ENCODE measurements around the gene C16orf96.

DNA sequence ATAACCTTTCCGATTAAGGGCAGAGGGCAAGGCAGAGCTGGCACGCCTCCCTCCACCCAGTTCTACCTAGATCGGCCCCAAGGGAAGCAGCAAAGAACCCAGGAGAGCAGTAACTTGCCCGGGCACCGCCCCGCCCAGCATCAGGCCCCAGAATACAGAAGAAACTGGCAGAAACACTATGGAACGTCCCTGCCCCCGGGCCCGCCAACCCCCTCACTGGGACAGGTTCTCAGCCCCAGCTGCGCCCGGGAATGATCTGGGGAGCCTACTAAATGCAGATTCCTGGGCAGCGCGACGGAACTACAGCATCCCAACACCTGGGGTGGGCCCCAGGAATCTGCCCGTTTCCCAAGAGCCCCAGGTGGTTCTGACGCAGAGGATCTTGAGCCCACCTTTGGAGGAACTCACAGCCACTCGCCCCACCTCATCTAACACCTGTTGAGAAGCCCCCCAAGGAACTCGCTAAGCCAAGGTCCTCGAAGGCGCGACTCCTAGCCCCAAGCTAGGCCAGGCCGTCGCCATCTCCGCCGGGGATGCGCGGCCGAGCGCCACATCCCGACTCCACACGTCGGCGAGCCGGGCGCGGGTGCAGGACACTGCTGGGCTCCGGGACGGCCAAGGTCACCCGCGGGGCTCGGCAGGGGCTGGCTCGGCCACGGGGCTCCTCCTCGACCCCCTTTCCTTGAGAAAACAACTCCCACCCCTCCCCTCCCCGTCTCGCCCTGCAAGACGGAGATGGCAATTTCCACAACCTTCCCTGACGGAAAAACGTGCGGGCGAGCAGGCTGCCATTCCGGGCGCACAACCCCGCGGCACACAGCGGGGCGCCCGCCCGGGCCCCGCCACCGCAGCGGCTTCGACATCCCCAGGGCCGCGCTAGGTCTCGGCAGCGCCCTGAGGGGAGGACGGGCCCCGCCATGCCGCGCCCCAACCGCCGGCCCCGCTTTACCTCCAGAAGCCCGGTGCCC, 18.5 kb upstream of the C16orf96 start:
- TF ChIP-seq, protein P1, sequence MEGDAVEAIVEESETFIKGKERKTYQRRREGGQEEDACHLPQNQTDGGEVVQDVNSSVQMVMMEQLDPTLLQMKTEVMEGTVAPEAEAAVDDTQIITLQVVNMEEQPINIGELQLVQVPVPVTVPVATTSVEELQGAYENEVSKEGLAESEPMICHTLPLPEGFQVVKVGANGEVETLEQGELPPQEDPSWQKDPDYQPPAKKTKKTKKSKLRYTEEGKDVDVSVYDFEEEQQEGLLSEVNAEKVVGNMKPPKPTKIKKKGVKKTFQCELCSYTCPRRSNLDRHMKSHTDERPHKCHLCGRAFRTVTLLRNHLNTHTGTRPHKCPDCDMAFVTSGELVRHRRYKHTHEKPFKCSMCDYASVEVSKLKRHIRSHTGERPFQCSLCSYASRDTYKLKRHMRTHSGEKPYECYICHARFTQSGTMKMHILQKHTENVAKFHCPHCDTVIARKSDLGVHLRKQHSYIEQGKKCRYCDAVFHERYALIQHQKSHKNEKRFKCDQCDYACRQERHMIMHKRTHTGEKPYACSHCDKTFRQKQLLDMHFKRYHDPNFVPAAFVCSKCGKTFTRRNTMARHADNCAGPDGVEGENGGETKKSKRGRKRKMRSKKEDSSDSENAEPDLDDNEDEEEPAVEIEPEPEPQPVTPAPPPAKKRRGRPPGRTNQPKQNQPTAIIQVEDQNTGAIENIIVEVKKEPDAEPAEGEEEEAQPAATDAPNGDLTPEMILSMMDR (IDR thresholded peaks at IDR 0.05): no peak
- TF ChIP-seq POLR2A (IDR thresholded peaks at IDR 0.05): no peak

All from body of pancreas (tissue), 4 donors.